ENCODE data around the gene SHOX. TPM values are rescaled to one million over a fixed set of nuclear protein-coding genes. Genes with fewer than 3 reads are reported as not detected.

SHOX gene
- total RNA-seq, 4 donors from 2014 or later: 0.17 to 4.6 (median 2.3) TPM

GRCh38 chrX:619812-620531 is 10.6 kb upstream of the SHOX start:
- TF ChIP-seq, protein P1, sequence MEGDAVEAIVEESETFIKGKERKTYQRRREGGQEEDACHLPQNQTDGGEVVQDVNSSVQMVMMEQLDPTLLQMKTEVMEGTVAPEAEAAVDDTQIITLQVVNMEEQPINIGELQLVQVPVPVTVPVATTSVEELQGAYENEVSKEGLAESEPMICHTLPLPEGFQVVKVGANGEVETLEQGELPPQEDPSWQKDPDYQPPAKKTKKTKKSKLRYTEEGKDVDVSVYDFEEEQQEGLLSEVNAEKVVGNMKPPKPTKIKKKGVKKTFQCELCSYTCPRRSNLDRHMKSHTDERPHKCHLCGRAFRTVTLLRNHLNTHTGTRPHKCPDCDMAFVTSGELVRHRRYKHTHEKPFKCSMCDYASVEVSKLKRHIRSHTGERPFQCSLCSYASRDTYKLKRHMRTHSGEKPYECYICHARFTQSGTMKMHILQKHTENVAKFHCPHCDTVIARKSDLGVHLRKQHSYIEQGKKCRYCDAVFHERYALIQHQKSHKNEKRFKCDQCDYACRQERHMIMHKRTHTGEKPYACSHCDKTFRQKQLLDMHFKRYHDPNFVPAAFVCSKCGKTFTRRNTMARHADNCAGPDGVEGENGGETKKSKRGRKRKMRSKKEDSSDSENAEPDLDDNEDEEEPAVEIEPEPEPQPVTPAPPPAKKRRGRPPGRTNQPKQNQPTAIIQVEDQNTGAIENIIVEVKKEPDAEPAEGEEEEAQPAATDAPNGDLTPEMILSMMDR (IDR thresholded peaks at IDR 0.05; ENCODE audit: low read depth): no peak

DNA sequence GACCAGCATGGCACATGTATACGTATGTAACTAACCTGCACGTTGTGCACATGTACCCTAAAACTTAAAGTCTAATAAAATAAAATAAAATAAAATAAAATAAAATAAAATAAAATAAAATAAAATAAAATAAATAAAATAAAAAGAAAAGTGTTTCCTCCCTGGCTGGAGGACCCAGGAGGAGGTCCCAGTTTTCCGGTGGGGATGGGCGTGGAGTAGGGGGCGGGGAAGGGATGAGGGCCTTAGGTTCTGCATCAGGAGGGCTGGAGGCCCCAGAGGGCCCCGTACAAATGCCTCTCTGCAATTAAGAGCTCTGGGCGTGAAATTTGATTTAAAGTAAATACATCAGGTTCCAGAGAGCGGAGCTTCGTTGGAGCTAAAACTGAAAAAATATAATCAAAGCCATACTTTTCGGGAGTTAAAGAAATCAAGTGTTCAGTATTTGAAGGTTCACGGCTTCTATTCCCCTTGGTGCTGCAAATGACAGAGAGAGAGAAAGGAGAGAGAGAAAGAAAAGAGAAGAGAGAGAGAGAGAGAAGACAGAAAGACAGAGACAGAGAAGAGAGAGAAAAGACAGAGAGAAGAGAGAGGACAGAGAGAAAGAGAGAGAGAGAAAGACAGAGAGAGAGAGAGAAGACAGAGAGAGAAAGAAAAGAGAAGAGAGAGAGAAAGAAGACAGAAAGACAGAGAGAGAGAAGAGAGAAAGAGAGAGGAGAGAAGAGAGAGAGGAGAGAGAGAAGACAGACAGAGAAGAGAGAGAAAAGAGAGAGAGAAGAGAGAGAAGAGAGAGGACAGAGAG is 8.7 kb upstream of the SHOX start:
- TF ChIP-seq, protein P1 (IDR thresholded peaks at IDR 0.05; ENCODE audit: low read depth): no peak

GRCh38 chrX:623268-623598 is 7.4 kb upstream of the SHOX start:
- TF ChIP-seq, protein P1 (IDR thresholded peaks at IDR 0.05; ENCODE audit: low read depth): no peak

DNA sequence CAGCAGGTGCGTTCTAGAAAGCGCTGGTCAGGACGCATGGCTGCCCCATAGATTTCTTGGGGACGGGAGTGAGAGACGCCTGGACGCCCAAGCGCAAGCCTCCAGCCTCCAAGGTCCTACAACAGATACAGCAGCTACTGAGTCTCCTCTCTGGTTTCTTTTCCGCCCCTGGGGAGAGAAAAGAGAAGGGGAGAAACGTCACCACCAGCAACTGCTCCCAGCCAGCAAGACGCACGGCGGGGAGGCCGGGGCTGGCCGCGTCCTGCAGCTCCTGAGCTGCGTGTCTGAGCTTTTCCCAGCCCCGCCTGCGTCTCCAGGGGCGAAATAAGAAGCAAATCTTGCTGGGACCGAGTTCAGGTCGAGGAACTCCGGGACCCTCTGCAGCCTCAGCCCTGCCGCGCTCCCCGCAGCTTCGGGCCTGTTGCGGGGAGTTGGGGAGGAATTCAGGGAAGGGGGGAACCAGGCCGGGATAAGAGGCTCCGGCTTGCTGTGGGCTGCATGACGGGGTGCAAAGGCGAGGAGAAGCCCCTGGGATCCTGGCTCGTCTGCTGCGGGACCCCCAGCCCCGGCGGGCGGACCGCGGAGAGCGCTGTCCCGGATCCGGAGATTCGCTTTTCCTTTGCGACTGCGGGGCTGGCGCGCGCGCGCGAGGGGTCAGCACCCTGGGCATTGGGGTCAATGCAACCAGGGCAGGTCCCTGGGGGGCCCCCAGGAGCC is 6.8 kb upstream of the SHOX start:
- TF ChIP-seq, protein P1 (IDR thresholded peaks at IDR 0.05; ENCODE audit: low read depth): no peak

DNA sequence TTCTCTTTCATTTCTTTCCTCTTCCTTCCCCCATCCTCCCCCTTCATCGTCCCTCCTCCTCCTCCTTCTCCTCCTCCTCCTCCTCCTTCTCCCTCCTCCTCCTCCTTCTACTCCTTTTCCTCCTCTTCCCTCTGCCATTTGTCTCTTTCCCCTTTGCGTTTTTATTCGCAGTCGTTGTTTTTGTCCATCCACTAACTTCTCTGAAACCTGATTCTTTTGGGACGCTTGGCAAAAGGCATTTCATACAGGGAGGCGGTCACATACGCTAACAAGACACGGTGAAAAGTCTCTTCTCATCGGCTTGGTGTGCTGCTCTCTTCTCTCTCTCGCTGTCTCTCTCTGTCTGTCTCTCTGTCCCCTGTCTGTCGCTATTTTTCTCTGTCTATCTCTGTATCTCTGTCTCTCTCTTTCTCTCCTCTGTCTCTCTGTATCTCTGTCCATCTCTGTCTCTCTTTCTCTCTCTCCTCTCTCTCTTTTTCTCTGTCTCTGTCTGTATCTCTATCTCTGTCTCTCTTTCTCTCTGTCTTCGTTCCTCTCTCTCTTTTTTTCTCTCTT is 5.4 kb upstream of the SHOX start:
- TF ChIP-seq, protein P1 (IDR thresholded peaks at IDR 0.05; ENCODE audit: low read depth): no peak

DNA sequence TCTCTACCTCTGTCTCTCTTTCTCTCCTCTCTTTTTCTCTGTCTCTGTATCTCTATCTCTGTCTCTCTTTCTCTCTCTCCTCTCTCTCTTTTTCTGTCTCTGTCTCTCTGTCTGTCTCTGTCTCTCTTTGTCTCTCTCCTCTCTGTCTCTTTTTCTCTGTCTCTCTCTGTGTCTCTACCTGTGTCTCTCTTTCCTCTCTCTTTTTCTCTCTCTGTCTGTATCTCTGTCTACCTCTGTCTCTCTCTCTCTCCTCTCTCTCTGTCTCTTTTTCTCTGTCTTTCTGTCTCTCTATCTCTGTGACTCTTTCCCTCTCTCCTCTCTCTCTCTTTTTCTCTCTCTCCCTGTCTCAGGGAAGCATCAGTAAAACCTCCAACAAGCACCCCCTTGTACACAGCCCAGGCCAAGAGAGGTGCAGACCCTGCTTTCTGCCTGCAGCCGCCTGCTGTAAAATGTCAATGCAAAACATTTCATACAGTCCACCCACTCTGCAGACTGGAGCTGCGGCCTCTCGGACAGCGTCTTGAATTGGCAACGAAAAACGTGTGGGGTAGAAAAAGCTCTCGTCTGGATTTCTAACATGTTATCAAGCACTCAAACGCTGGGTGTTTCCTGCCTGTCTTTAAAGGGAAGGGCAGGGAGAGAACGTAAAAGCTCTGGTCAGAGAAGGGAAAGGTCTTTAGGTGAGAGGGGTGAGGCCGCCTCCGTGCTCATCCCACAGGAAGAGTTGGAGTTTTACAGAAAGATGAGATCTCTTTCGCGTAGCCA is 3.7 kb upstream of the SHOX start:
- TF ChIP-seq, protein P1 (IDR thresholded peaks at IDR 0.05; ENCODE audit: low read depth): no peak

Measured in subcutaneous adipose tissue (tissue), 4 donors.